ENCODE data around the gene LYPD5. TPM values are rescaled to one million over a fixed set of nuclear protein-coding genes. Genes with fewer than 3 reads are reported as not detected.

LYPD5 gene
- total and polyA plus RNA-seq, 2 experiments from 2014 or later: 0.32 to 1.1 TPM

GRCh38 chr19:43749898-43750297, 52.3 kb downstream of the LYPD5 start:
- no peak overlapping the region for H3K27ac ChIP-seq
- peaks cover 31% of the 10 kb centered on the region for H3F3A ChIP-seq (ENCODE audit: insufficient read depth)
- peaks cover 28% of the 10 kb centered on the region for H3K4me1 ChIP-seq (ENCODE audit: insufficient read depth)
- H3K9me3 ChIP-seq (ENCODE audit: low read depth): no peaks in the 10 kb centered on the region
- H3K4me2 ChIP-seq (ENCODE audit: unreplicated experiment): no peak overlapping the region
- no peaks in the 10 kb centered on the region for H4K20me1 ChIP-seq (ENCODE audit: insufficient read depth)
- no peak for DNase-seq
- TF ChIP-seq EZH2phosphoT487 (IDR thresholded peaks at IDR 0.05; ENCODE audit: insufficient read depth, low read depth) (no peak), EZH2 (IDR thresholded peaks at IDR 0.05; ENCODE audit: insufficient read depth, poor library complexity, severe bottlenecking) (no peak)
- peaks cover 56% of the 10 kb centered on the region for H3K79me2 ChIP-seq (ENCODE audit: insufficient read depth)
- no peaks in the 10 kb centered on the region for H3K9me2 ChIP-seq (ENCODE audit: insufficient read depth)
- no peak overlapping the region for H3K4me3 ChIP-seq
- in situ Hi-C loops (cut with MboI): loop anchor here (5.0 kb wide), 1 partner anchor 37 kb away; no protein-coding TSS in a partner anchor
- no peak overlapping the region for H2AFZ ChIP-seq
- H3K9ac ChIP-seq: no peak overlapping the region
- 97% methylated on average over 1 of the region's 1 CpG for WGBS, 2 experiments (ENCODE audit: low coverage in 1 of 2, low lambda C conversion rate in 2 of 2, missing lambda C conversion rate in 2 of 2)
- H3K27me3 ChIP-seq (replicated peaks; ENCODE audit: insufficient read depth): no peaks in the 10 kb centered on the region
- peaks cover 29% of the 10 kb centered on the region for H3K36me3 ChIP-seq (ENCODE audit: low read depth)

- in situ Hi-C loops (cut with MboI): loop anchor here (5.0 kb wide), 1 partner anchor 38 kb away; no protein-coding TSS in a partner anchor
- H3F3A ChIP-seq (ENCODE audit: insufficient read depth): peaks cover 30% of the 10 kb centered on the region
These were observed 53.1 kb downstream of the LYPD5 start for GRCh38 chr19:43749152-43749551.

GRCh38 chr19:43748685-43749084, 53.6 kb downstream of the LYPD5 start:
- Histone ChIP-seq H3K4me1 (ENCODE audit: insufficient read depth) (peaks cover 27% of the 10 kb centered on the region), H3K36me3 (ENCODE audit: low read depth) (peaks cover 37% of the 10 kb centered on the region), H3K4me3 (no peak overlapping the region), H4K20me1 (ENCODE audit: insufficient read depth) (no peaks in the 10 kb centered on the region), H2AFZ (no peak overlapping the region), H3K9me2 (ENCODE audit: insufficient read depth) (no peaks in the 10 kb centered on the region), H3K9ac (no peak overlapping the region), H3K4me2 (ENCODE audit: unreplicated experiment) (no peak overlapping the region), H3K9me3 (ENCODE audit: low read depth) (no peaks in the 10 kb centered on the region), H3F3A (ENCODE audit: insufficient read depth) (peaks cover 30% of the 10 kb centered on the region), H3K27me3 (replicated peaks; ENCODE audit: insufficient read depth) (no peaks in the 10 kb centered on the region), H3K27ac (no peak overlapping the region), H3K79me2 (ENCODE audit: insufficient read depth) (peaks cover 51% of the 10 kb centered on the region)
- in situ Hi-C loops (cut with MboI): loop anchor here (5.0 kb wide), 1 partner anchor 39 kb away; no protein-coding TSS in a partner anchor
- 77 to 94% methylated on average over 4 of the region's 4 CpGs for WGBS, 2 experiments (ENCODE audit: low coverage in 1 of 2, low lambda C conversion rate in 2 of 2, missing lambda C conversion rate in 2 of 2)
- TF ChIP-seq EZH2phosphoT487 (IDR thresholded peaks at IDR 0.05; ENCODE audit: insufficient read depth, low read depth) (no peak), EZH2 (IDR thresholded peaks at IDR 0.05; ENCODE audit: insufficient read depth, poor library complexity, severe bottlenecking) (no peak)
- no peak for DNase-seq

More at GRCh38 chr19:43749152-43749551, 53.1 kb downstream of the LYPD5 start:
- 90 to 97% methylated on average over 7 of the region's 7 CpGs for WGBS, 2 experiments (ENCODE audit: low coverage in 1 of 2, low lambda C conversion rate in 2 of 2, missing lambda C conversion rate in 2 of 2)
- no peak overlapping the region for H3K4me3 ChIP-seq
- no peaks in the 10 kb centered on the region for H3K27me3 ChIP-seq (replicated peaks; ENCODE audit: insufficient read depth)
- H3K9me2 ChIP-seq (ENCODE audit: insufficient read depth): no peaks in the 10 kb centered on the region
- no peaks in the 10 kb centered on the region for H3K9me3 ChIP-seq (ENCODE audit: low read depth)
- DNase-seq: no peak
- no peak overlapping the region for H2AFZ ChIP-seq
- peaks cover 35% of the 10 kb centered on the region for H3K36me3 ChIP-seq (ENCODE audit: low read depth)
- TF ChIP-seq EZH2phosphoT487 (IDR thresholded peaks at IDR 0.05; ENCODE audit: insufficient read depth, low read depth) (no peak), EZH2 (IDR thresholded peaks at IDR 0.05; ENCODE audit: insufficient read depth, poor library complexity, severe bottlenecking) (no peak)
- H3K27ac ChIP-seq: no peak overlapping the region
- no peaks in the 10 kb centered on the region for H4K20me1 ChIP-seq (ENCODE audit: insufficient read depth)
- H3K4me2 ChIP-seq (ENCODE audit: unreplicated experiment): no peak overlapping the region
- H3K4me1 ChIP-seq (ENCODE audit: insufficient read depth): peaks cover 28% of the 10 kb centered on the region
- H3K79me2 ChIP-seq (ENCODE audit: insufficient read depth): peaks cover 56% of the 10 kb centered on the region
- no peak overlapping the region for H3K9ac ChIP-seq

- no peaks in the 10 kb centered on the region for H4K20me1 ChIP-seq (ENCODE audit: insufficient read depth)
- H2AFZ ChIP-seq: no peak overlapping the region
- no peak overlapping the region for H3K4me3 ChIP-seq
- TF ChIP-seq EZH2 (IDR thresholded peaks at IDR 0.05; ENCODE audit: insufficient read depth, poor library complexity, severe bottlenecking) (no peak), EZH2phosphoT487 (IDR thresholded peaks at IDR 0.05; ENCODE audit: insufficient read depth, low read depth) (no peak)
- peaks cover 51% of the 10 kb centered on the region for H3K79me2 ChIP-seq (ENCODE audit: insufficient read depth)
- peaks cover 26% of the 10 kb centered on the region for H3F3A ChIP-seq (ENCODE audit: insufficient read depth)
- in situ Hi-C loops (cut with MboI): loop anchor here (5.0 kb wide), 1 partner anchor 39 kb away; no protein-coding TSS in a partner anchor
- no peak overlapping the region for H3K4me2 ChIP-seq (ENCODE audit: unreplicated experiment)
- DNase-seq: no peak
- H3K27me3 ChIP-seq (replicated peaks; ENCODE audit: insufficient read depth): no peaks in the 10 kb centered on the region
- no peak overlapping the region for H3K27ac ChIP-seq
- no peaks in the 10 kb centered on the region for H3K9me3 ChIP-seq (ENCODE audit: low read depth)
- no peaks in the 10 kb centered on the region for H3K9me2 ChIP-seq (ENCODE audit: insufficient read depth)
- H3K9ac ChIP-seq: no peak overlapping the region
- H3K36me3 ChIP-seq (ENCODE audit: low read depth): peaks cover 37% of the 10 kb centered on the region
- peaks cover 25% of the 10 kb centered on the region for H3K4me1 ChIP-seq (ENCODE audit: insufficient read depth)
- 90 to 93% methylated on average over 4 of the region's 4 CpGs for WGBS, 2 experiments (ENCODE audit: low coverage in 1 of 2, low lambda C conversion rate in 2 of 2, missing lambda C conversion rate in 2 of 2)
These were observed 54.0 kb downstream of the LYPD5 start for GRCh38 chr19:43748205-43748594.

Measured in GM23248 (cell line).